CD4-positive, alpha-beta T cell treated with Interleukin-21 for 1 hour (primary cell): ENCODE measurements around the gene ARPC3.
A peak's percentile ranks its signal among the peaks of the same experiment; 100 is the strongest.
"Not testable (repeated sequence)": the region's sequence is repeated elsewhere in the genome, so short reads cannot be mapped to it uniquely, and the experiment has no call there.

Experiments used
- DNase-seq: peaks from one replicate; pipeline ENCODE4 v3.0.0-alpha.2; 2020

Gene ARPC3

GRCh38 chr12:110410086-110410485 lies 40.1 kb downstream of the ARPC3 start:
- not testable (repeated sequence) for DNase-seq

GRCh38 chr12:110405126-110405662 lies 44.9 kb downstream of the ARPC3 start:
- DNase-seq = not testable (repeated sequence)

DNA sequence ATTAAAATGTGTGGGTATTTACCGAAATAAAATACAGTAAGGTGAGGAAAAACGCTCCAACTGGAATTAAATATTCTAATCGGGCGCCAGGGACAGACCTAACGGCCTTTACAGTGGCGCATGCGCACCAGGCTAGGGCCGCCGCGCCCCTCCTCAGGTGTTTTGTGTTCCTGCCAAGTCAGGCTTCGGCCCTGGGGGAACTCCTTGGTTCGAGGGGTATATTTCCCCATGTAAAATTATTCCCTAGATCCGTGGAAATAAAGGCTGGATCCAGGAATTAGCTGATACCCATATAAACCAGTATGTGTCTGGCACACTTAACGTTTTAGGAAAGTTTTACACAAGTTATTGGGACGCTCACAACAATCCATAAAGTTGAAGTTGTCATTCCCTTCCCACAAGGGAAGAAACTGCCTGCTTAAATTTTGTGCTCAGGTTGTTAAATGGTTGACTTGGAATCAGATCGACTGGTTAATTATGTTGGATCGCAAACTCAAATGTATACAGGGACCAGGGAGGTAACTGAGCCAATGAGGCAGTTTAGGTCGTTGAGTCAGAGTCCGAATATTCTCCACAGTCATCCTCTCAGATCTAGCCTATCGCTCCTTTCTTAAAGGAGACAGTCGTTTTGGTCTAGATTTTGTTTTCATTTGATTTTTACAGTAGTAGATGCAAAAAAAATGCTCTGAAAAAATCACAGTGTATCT lies 46.0 kb downstream of the ARPC3 start:
- DNase-seq = peak; percentile 84

DNA sequence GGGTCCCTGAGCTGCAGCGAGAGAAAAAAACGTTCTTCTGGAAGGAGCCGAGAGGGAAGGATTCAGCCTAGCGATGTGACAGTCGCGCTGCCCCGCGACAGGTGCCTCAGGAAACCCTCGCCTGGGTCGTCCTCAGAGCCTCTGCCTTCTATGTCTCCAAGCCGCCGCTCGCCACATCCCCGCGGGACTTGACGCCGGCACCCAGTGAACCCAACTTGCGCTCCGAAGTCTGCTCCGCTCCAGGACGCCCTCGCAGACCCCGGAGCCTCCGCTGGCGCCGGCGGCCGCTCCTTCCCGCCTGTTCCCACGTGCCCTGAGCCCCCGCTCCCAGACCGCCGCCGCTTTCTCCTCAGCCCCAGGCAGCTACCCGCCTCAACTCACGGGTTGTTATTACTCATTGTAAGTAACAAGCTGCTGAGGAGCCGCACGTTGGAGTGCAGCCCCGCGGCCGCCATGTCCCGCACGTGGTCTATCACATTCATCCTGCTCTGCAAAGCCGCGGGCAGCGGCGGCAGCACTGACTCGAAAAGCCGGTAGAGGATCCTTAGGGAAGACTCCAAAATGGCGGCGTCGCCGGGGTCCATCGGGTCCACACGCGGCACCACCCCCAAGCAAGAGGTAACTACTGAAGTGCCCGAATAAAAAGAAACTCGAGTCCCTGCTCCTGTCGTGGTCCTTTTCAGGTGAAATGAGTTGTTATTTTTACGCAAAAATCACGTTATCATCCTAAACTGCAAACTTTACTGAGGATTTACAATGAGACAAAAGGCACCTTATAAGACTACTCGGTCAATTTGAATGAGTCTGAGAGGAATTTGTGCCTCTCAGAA lies 46.8 kb downstream of the ARPC3 start, which contains the start of gene ANAPC7:
Gene ANAPC7 (minus strand): TSS at position 563 of the 830 bp plus-strand sequence. CDS start 81 bp downstream, at position 482.
- peak; percentile 90 for DNase-seq
